GM12892 (cell line): ENCODE results near the gene PRKCQ.

Experiments used
- POLR2AphosphoS5 ChIP-seq: IDR thresholded peaks from 2 replicates; pipeline ENCODE4 v1.6.1; 2011; ENCODE audit warnings: low read depth, low read length, control low read depth
- TAF1 ChIP-seq: IDR thresholded peaks from 2 replicates; pipeline ENCODE4 v1.6.1; 2011; ENCODE audit warnings: low read depth, mild to moderate bottlenecking, control low read depth, low read length, borderline replicate concordance

DNA sequence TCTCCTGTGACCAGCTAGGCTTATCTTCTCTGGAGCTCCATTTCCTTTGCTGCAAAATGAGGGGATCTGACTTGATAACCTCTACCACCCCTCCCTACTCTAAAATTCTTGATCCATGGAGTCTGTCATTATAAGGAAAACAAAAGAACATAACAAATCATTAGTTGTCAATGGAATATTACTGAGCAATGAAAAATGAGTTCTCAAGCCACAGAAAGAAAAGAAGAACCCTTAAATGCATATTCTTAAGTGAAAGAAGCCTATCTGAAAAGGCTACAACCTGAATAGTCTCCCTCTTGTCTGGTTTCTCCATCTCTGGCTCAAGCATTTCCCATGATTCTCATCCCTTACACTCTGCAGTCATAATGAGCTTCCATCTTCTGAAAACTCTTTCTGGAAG lies 110.4 kb downstream of the PRKCQ start:
- TF ChIP-seq POLR2AphosphoS5 (no peak), TAF1 (no peak)
